HepG2 (cell line): ENCODE data around the gene ASCC2. TPM values are rescaled to one million over a fixed set of nuclear protein-coding genes. Genes with fewer than 3 reads are reported as not detected.

Experiments used
- AKAP8 ChIP-seq: sonication (generic); formaldehyde crosslinking; IDR thresholded peaks from 2 replicates; pipeline ENCODE4 v1.5.1; 2020; ENCODE audit warnings: mild to moderate bottlenecking, missing genetic modification reagents
- ATF1 ChIP-seq: IDR thresholded peaks from 2 replicates; pipeline ENCODE4 v1.6.1; 2016; ENCODE audit warnings: mild to moderate bottlenecking, control low read depth
- GLI4 ChIP-seq: sonication (generic); formaldehyde crosslinking; IDR thresholded peaks from 2 replicates; pipeline ENCODE4 v1.5.1; 2020; ENCODE audit warnings: missing genetic modification reagents, mild to moderate bottlenecking, moderate library complexity, borderline replicate concordance
- MXD4 ChIP-seq: IDR thresholded peaks from 2 replicates; pipeline ENCODE4 v1.6.1; 2016; ENCODE audit warnings: mild to moderate bottlenecking, missing biosample characterization, missing genetic modification reagents
- NCOA2 ChIP-seq: sonication (generic); formaldehyde crosslinking; IDR thresholded peaks from 2 replicates; pipeline ENCODE4 v1.8.0; 2022; ENCODE audit warnings: inconsistent platforms
- RBM22 ChIP-seq: fragments of 200-400 bp; formaldehyde crosslinking; optimal IDR thresholded peaks from 2 replicates; pipeline ENCODE3; 2017; ENCODE audit warnings: mild to moderate bottlenecking, low read length, moderate library complexity
- SNAI1 ChIP-seq: sonication (generic); formaldehyde crosslinking; IDR thresholded peaks from 2 replicates; pipeline ENCODE4 v1.5.0; 2020; ENCODE audit warnings: mild to moderate bottlenecking, missing genetic modification reagents, borderline replicate concordance
- THYN1 ChIP-seq: sonication (generic); formaldehyde crosslinking; IDR thresholded peaks from 2 replicates; pipeline ENCODE4 v1.8.1; 2023; ENCODE audit warnings: low read depth, mild to moderate bottlenecking, moderate library complexity, missing genetic modification reagents, borderline replicate concordance
- ZNF235 ChIP-seq: sonication (generic); formaldehyde crosslinking; IDR thresholded peaks from 2 replicates; pipeline ENCODE4 v1.8.1; 2023; ENCODE audit warnings: mild to moderate bottlenecking, missing genetic modification reagents, borderline replicate concordance
- ZNF670 ChIP-seq: sonication (generic); formaldehyde crosslinking; IDR thresholded peaks from 2 replicates; pipeline ENCODE4 v1.8.0; 2022; ENCODE audit warnings: mild to moderate bottlenecking, missing genetic modification reagents, borderline replicate concordance
- ZNF775 ChIP-seq: sonication (generic); formaldehyde crosslinking; IDR thresholded peaks from 2 replicates; pipeline ENCODE4 v1.4.0; 2020; ENCODE audit warnings: missing genetic modification reagents, mild to moderate bottlenecking, moderate library complexity, borderline replicate concordance
- polyA plus RNA-seq, 8 experiments: library from polyadenylated mRNA; depleted of rRNA in 3 of 8; stranded (reverse) in 7 of 8; unstranded in 1 of 8; fragments of >200 nt; fragmentation: Illumina TruSeq in 4 of 8; extraction: Trizol in 4 of 8; gene quantifications; 2 replicates each; pipeline versions ENCODE4 v1.2.1 to v1.2.3, GENCODE V29; 2011 to 2016; ENCODE audit warnings: low read depth in 4 of 8, missing spikeins in 1 of 8, mixed read lengths in 1 of 8; ENCODE audit not compliant: insufficient read depth in 1 of 8
- total RNA-seq, 5 experiments: library from RNA; depleted of rRNA; stranded (reverse); fragments of >200 nt; fragmentation: Illumina TruSeq; extraction: Trizol; gene quantifications; 2 replicates each; pipeline ENCODE4 v1.2.3, GENCODE V29; 2016; ENCODE audit warnings: low read depth in 1 of 5
- TF ChIP-seq, protein P1 (sequence below): sonication (generic); formaldehyde crosslinking; IDR thresholded peaks from 2 replicates; pipeline ENCODE4 v1.5.1; 2020; ENCODE audit warnings: mild to moderate bottlenecking, moderate library complexity, missing genetic modification reagents
- TF ChIP-seq, protein P2 (sequence below), 2 experiments: sonication (generic) in 1 of 2; formaldehyde crosslinking in 1 of 2; IDR thresholded peaks; 2 replicates each; pipeline versions ENCODE4 v1.4.0 to v1.6.1; 2018 to 2020; ENCODE audit warnings: missing genetic modification reagents in 2 of 2, borderline replicate concordance in 1 of 2, low read depth in 1 of 2, mild to moderate bottlenecking in 1 of 2, missing biosample characterization in 1 of 2
- TF ChIP-seq, protein P3 (sequence below): sonication (generic); formaldehyde crosslinking; IDR thresholded peaks from 2 replicates; pipeline ENCODE4 v1.8.0; 2022; ENCODE audit warnings: mild to moderate bottlenecking, missing genetic modification reagents, borderline replicate concordance
- TF ChIP-seq, protein P4 (sequence below): sonication (generic); IDR thresholded peaks from 2 replicates; pipeline ENCODE4 v1.6.1; 2016; ENCODE audit warnings: low read depth, borderline replicate concordance
- TF ChIP-seq, protein P5 (sequence below): sonication (generic); formaldehyde crosslinking; IDR thresholded peaks from 2 replicates; pipeline ENCODE4 v1.5.0; 2020; ENCODE audit warnings: mild to moderate bottlenecking, missing genetic modification reagents
- TF ChIP-seq, protein P6 (sequence below), 2 experiments: sonication (generic) in 1 of 2; formaldehyde crosslinking in 1 of 2; IDR thresholded peaks; 2 replicates each; pipeline versions ENCODE4 v1.5.1 to v1.6.1; 2011 to 2020; ENCODE audit warnings: borderline replicate concordance in 1 of 2, low read depth in 1 of 2, low read length in 1 of 2, mild to moderate bottlenecking in 1 of 2, missing genetic modification reagents in 1 of 2, moderate library complexity in 1 of 2

The ASCC2 gene
- total and polyA plus RNA-seq, 2 of the 13 experiments (the other 11 are each of a cell fraction or from before 2014, with no cell fraction given): 26.2 to 26.3 TPM

DNA sequence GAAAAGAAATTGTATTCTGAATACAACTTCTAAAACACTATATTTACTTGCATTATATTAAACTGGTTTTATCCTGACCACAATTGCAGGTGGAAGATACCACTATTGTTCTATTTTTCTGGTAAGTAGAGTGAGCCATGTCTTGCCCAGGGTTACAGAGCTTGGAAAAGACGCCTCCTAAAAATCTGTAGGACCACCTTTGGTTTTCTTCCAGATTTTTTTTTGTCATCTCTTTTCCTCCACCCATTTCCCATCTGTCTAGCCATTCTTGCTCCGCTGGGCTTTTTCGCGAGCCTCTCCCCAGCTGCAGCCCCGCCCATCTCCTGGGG lies 44.6 kb upstream of the ASCC2 start (continued):
- TF ChIP-seq, protein P1, sequence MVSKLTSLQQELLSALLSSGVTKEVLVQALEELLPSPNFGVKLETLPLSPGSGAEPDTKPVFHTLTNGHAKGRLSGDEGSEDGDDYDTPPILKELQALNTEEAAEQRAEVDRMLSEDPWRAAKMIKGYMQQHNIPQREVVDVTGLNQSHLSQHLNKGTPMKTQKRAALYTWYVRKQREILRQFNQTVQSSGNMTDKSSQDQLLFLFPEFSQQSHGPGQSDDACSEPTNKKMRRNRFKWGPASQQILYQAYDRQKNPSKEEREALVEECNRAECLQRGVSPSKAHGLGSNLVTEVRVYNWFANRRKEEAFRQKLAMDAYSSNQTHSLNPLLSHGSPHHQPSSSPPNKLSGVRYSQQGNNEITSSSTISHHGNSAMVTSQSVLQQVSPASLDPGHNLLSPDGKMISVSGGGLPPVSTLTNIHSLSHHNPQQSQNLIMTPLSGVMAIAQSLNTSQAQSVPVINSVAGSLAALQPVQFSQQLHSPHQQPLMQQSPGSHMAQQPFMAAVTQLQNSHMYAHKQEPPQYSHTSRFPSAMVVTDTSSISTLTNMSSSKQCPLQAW: no peak
- TF ChIP-seq RBM22 (no peak), ZNF235 (CRISPR knock-in tag) (no peak), ZNF670 (CRISPR knock-in tag) (no peak), NCOA2 (no peak), AKAP8 (CRISPR knock-in tag) (no peak), ATF1 (no peak), THYN1 (CRISPR knock-in tag) (no peak), GLI4 (CRISPR knock-in tag) (no peak), ZNF775 (CRISPR knock-in tag) (no peak), SNAI1 (CRISPR knock-in tag) (no peak), MXD4 (CRISPR knock-in tag) (no peak)
- TF ChIP-seq, protein P2, sequence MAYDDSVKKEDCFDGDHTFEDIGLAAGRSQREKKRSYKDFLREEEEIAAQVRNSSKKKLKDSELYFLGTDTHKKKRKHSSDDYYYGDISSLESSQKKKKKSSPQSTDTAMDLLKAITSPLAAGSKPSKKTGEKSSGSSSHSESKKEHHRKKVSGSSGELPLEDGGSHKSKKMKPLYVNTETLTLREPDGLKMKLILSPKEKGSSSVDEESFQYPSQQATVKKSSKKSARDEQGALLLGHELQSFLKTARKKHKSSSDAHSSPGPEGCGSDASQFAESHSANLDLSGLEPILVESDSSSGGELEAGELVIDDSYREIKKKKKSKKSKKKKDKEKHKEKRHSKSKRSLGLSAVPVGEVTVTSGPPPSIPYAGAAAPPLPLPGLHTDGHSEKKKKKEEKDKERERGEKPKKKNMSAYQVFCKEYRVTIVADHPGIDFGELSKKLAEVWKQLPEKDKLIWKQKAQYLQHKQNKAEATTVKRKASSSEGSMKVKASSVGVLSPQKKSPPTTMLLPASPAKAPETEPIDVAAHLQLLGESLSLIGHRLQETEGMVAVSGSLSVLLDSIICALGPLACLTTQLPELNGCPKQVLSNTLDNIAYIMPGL (CRISPR knock-in tag; IDR thresholded peaks at IDR 0.05; ENCODE audit: borderline replicate concordance in 1 of 2, low read depth in 1 of 2): no peak
- TF ChIP-seq, protein P3, sequence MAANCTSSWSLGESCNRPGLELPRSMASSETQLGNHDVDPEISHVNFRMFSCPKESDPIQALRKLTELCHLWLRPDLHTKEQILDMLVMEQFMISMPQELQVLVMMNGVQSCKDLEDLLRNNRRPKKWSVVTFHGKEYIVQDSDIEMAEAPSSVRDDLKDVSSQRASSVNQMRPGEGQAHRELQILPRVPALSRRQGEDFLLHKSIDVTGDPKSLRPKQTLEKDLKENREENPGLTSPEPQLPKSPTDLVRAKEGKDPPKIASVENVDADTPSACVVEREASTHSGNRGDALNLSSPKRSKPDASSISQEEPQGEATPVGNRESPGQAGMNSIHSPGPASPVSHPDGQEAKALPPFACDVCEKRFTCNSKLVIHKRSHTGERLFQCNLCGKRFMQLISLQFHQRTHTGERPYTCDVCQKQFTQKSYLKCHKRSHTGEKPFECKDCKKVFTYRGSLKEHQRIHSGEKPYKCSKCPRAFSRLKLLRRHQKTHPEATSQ (CRISPR knock-in tag): no peak
- TF ChIP-seq, protein P4, sequence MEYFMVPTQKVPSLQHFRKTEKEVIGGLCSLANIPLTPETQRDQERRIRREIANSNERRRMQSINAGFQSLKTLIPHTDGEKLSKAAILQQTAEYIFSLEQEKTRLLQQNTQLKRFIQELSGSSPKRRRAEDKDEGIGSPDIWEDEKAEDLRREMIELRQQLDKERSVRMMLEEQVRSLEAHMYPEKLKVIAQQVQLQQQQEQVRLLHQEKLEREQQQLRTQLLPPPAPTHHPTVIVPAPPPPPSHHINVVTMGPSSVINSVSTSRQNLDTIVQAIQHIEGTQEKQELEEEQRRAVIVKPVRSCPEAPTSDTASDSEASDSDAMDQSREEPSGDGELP: peak; percentile 38; the same call in 1 of the 2 replicates
- TF ChIP-seq, protein P5, sequence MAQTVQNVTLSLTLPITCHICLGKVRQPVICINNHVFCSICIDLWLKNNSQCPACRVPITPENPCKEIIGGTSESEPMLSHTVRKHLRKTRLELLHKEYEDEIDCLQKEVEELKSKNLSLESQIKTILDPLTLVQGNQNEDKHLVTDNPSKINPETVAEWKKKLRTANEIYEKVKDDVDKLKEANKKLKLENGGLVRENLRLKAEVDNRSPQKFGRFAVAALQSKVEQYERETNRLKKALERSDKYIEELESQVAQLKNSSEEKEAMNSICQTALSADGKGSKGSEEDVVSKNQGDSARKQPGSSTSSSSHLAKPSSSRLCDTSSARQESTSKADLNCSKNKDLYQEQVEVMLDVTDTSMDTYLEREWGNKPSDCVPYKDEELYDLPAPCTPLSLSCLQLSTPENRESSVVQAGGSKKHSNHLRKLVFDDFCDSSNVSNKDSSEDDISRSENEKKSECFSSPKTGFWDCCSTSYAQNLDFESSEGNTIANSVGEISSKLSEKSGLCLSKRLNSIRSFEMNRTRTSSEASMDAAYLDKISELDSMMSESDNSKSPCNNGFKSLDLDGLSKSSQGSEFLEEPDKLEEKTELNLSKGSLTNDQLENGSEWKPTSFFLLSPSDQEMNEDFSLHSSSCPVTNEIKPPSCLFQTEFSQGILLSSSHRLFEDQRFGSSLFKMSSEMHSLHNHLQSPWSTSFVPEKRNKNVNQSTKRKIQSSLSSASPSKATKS (CRISPR knock-in tag): no peak
- TF ChIP-seq, protein P6, sequence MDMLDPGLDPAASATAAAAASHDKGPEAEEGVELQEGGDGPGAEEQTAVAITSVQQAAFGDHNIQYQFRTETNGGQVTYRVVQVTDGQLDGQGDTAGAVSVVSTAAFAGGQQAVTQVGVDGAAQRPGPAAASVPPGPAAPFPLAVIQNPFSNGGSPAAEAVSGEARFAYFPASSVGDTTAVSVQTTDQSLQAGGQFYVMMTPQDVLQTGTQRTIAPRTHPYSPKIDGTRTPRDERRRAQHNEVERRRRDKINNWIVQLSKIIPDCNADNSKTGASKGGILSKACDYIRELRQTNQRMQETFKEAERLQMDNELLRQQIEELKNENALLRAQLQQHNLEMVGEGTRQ (IDR thresholded peaks at IDR 0.05; ENCODE audit: low read depth, low read length): no peak
- TF ChIP-seq, protein P6 (CRISPR knock-in tag; IDR thresholded peaks at IDR 0.05; ENCODE audit: borderline replicate concordance): no peak
